ENCODE measurements around the gene CEACAM4. TPM values are rescaled to one million over a fixed set of nuclear protein-coding genes. Genes with fewer than 3 reads are reported as not detected.

Gene CEACAM4
- total and polyA plus RNA-seq, 2 of the 8 experiments (the other 6 are each of a cell fraction or from before 2014, with no cell fraction given): not detected

GRCh38 chr19:41595258-41595889 lies 31.5 kb downstream of the CEACAM4 start:
- H4K91ac ChIP-seq (replicated peaks; ENCODE audit: insufficient read length, low read length): no peak overlapping the region
- no peaks in the 10 kb centered on the region for H3K36me3 ChIP-seq (ENCODE audit: control insufficient read depth in 2 of 4, insufficient read depth in 4 of 4, low read length in 3 of 4)
- no peaks in the 10 kb centered on the region for H3K23me2 ChIP-seq (ENCODE audit: low read depth, low read length)
- H2AK5ac ChIP-seq (ENCODE audit: low read depth, low read length): no peak overlapping the region
- ChIA-PET POLR2A (ENCODE audit: partially characterized antibody) (no interaction called here), CTCF (ENCODE audit: partially characterized antibody) (interaction anchor here (0.6 to 1.6 kb wide), 9 partner anchors 9 to 158 kb away, joined by 3 to 5 read pairs (median 3); no protein-coding TSS in a partner anchor)
- no peak overlapping the region for H4K5ac ChIP-seq (ENCODE audit: insufficient read length, low read depth, low read length)
- TF ChIP-seq SIN3A (conservative IDR thresholded peaks at IDR 0.05 in 1 of 2, IDR thresholded peaks at IDR 0.05 in 1 of 2; ENCODE audit: low read depth in 1 of 2, low read length in 2 of 2): no peak
- TF ChIP-seq EZH2 (IDR thresholded peaks at IDR 0.05; ENCODE audit: low read depth, low read length, severe bottlenecking): no peak
- TF ChIP-seq POLR2A (IDR thresholded peaks at IDR 0.05; ENCODE audit: control extremely low read depth in 1 of 2, low read depth in 2 of 2, low read length in 2 of 2): no peak
- peak; percentile 53 to 62 for TF ChIP-seq RAD21 (IDR thresholded peaks at IDR 0.05 in 1 of 2, conservative IDR thresholded peaks at IDR 0.05 in 1 of 2; ENCODE audit: low read depth in 2 of 2, low read length in 2 of 2)
- TF ChIP-seq CTCF (IDR thresholded peaks at IDR 0.05; ENCODE audit: control extremely low read depth in 1 of 3, insufficient read depth in 1 of 3, low read depth in 1 of 3, low read length in 3 of 3): peak; percentile 60 to 71 (median 65)
- no peaks in the 10 kb centered on the region for H3K27me3 ChIP-seq (replicated peaks in 1 of 4; ENCODE audit: control insufficient read depth in 3 of 4, extremely low read depth in 1 of 4, insufficient read depth in 3 of 4, low read length in 3 of 4)
- H3K9me3 ChIP-seq (ENCODE audit: insufficient read depth in 2 of 2, low read depth in 1 of 2, low read length in 1 of 2): peaks cover 23 to 24% of the 10 kb centered on the region in 2 experiments
- no peaks in the 10 kb centered on the region for H3K79me1 ChIP-seq (ENCODE audit: low read depth, low read length)
- no peak overlapping the region for H3K4me3 ChIP-seq (ENCODE audit: extremely low read depth in 1 of 4, insufficient read depth in 2 of 4, low read depth in 3 of 4, low read length in 4 of 4)
- no peak overlapping the region for H2BK120ac ChIP-seq (replicated peaks; ENCODE audit: low read depth, low read length)
- H3K4me1 ChIP-seq (replicated peaks in 1 of 4; ENCODE audit: control insufficient read depth in 3 of 4, insufficient read depth in 4 of 4, low read length in 3 of 4): no peaks in the 10 kb centered on the region
- no peak overlapping the region for H2BK15ac ChIP-seq (ENCODE audit: low read length)
- H2BK5ac ChIP-seq (ENCODE audit: low read depth, low read length): no peak overlapping the region
- peak in 1 of 2 experiments; percentile 52 for DNase-seq (ENCODE audit: low read depth in 1 of 2, low spot score in 2 of 2)
- no peak overlapping the region for H3K9ac ChIP-seq (replicated peaks in 1 of 4; ENCODE audit: extremely low read depth in 1 of 4, low read depth in 3 of 4, low read length in 3 of 4)
- H3K56ac ChIP-seq (replicated peaks; ENCODE audit: insufficient read length, low read depth, low read length): no peak overlapping the region
- H3K14ac ChIP-seq (ENCODE audit: insufficient read length): no peak overlapping the region
- WGBS, 2 experiments (ENCODE audit: extremely low coverage in 1 of 2, insufficient coverage in 1 of 2, insufficient read length in 1 of 2, insufficient replicate concordance in 2 of 2, low coverage in 1 of 2, low lambda C conversion rate in 2 of 2, missing lambda C conversion rate in 1 of 2): 33% methylated on average over 4 of the region's 4 CpGs; no CpG with 5 or more reads in 1 of the 2 experiments
- no peak overlapping the region for H2BK12ac ChIP-seq (ENCODE audit: low read depth, low read length)
- H3K4ac ChIP-seq (replicated peaks; ENCODE audit: insufficient read length, low read depth, low read length): no peak overlapping the region
- FAIRE-seq: peak; percentile 65
- H3K79me2 ChIP-seq (ENCODE audit: control insufficient read depth in 1 of 2, insufficient read depth in 2 of 2, low read length in 2 of 2): no peaks in the 10 kb centered on the region
- H4K8ac ChIP-seq (ENCODE audit: extremely low read depth, insufficient read depth, low read length): no peak overlapping the region
- H2BK20ac ChIP-seq (ENCODE audit: low read length): no peak overlapping the region
- no peak overlapping the region for H3K4me2 ChIP-seq (ENCODE audit: insufficient read depth in 1 of 2, low read depth in 2 of 2, low read length in 2 of 2)
- H3K18ac ChIP-seq (ENCODE audit: extremely low read depth, low read length): no peak overlapping the region
- no peak overlapping the region for H3K23ac ChIP-seq (ENCODE audit: insufficient read length)
- no peak overlapping the region for H3K27ac ChIP-seq (ENCODE audit: low read depth, low read length)
- H2AFZ ChIP-seq (ENCODE audit: low read length): no peak overlapping the region
- peaks cover 0 to 1% of the 10 kb centered on the region in 2 experiments for H4K20me1 ChIP-seq (replicated peaks in 1 of 2; ENCODE audit: control insufficient read depth in 1 of 2, insufficient read depth in 2 of 2, low read length in 2 of 2)
